Measurements from ENCODE around the gene KRTAP19-4.

GRCh38 chr21:30497065-30497464 lies at the start of gene KRTAP19-4:
- TF ChIP-seq PREB (CRISPR knock-in tag; IDR thresholded peaks at IDR 0.05) (no peak), RFX5 (IDR thresholded peaks at IDR 0.05; ENCODE audit: low read depth, low read length) (no peak), MYC (CRISPR knock-in tag; IDR thresholded peaks at IDR 0.05; ENCODE audit: borderline replicate concordance) (no peak), PTBP1 (IDR thresholded peaks at IDR 0.05; ENCODE audit: low read depth, low read length, poor library complexity, severe bottlenecking) (no peak), GTF3A (CRISPR knock-in tag; conservative IDR thresholded peaks at IDR 0.05) (no peak), RARA (CRISPR knock-in tag; IDR thresholded peaks at IDR 0.05) (no peak), TOE1 (CRISPR knock-in tag; IDR thresholded peaks at IDR 0.05) (no peak), HDAC2 (CRISPR knock-in tag; IDR thresholded peaks at IDR 0.05) (no peak), ZNF572 (CRISPR knock-in tag; IDR thresholded peaks at IDR 0.05) (no peak), PLSCR1 (CRISPR knock-in tag; IDR thresholded peaks at IDR 0.05; ENCODE audit: borderline replicate concordance) (no peak), MXI1 (IDR thresholded peaks at IDR 0.05; ENCODE audit: borderline replicate concordance, low read depth, low read length) (no peak), RBAK (CRISPR knock-in tag; IDR thresholded peaks at IDR 0.05) (no peak), MIER2 (CRISPR knock-in tag; IDR thresholded peaks at IDR 0.05) (no peak)
